ENCODE data around the gene RHBDL1.

The RHBDL1 gene

DNA sequence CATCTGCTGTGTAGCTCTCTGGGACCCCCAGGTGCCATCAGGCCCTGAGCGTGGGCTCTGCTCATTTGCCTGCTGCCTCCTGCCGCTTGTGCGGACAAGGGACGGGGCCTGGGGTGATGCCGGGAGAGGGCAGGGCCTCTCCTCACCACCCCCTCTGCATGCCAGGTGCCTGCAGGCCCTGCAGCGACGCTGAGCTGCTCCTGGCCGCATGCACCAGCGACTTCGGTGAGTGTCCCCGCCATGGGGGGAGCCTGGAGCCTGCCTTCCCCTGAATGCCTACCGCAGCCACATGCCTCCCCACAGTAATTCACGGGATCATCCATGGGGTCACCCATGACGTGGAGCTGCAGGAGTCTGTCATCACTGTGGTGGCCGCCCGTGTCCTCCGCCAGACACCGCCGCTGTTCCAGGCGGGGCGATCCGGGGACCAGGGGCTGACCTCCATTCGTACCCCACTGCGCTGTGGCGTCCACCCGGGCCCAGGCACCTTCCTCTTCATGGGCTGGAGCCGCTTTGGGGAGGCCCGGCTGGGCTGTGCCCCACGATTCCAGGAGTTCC is 41.4 kb downstream of the RHBDL1 start:
- H3K36me3 ChIP-seq (ENCODE audit: insufficient read depth, low read length) = no peaks in the 10 kb centered on the region
- H3K9ac ChIP-seq (ENCODE audit: low read length) = no peak overlapping the region
- H3K4me1 ChIP-seq (ENCODE audit: insufficient read depth, low read length) = peaks cover 32% of the 10 kb centered on the region
- no peak overlapping the region for H3K27ac ChIP-seq (ENCODE audit: low read depth, low read length)
- peak overlapping the region in 1 of 2 donors; percentile 53 for H3K4me3 ChIP-seq (ENCODE audit: low read depth in 1 of 2, low read length in 2 of 2)
- H3K9me3 ChIP-seq (ENCODE audit: low read length) = no peaks in the 10 kb centered on the region
- peaks cover 0 to 20% of the 10 kb centered on the region in 2 donors for H3K27me3 ChIP-seq (ENCODE audit: control insufficient read depth in 1 of 2, insufficient read depth in 2 of 2, low read length in 2 of 2)

DNA sequence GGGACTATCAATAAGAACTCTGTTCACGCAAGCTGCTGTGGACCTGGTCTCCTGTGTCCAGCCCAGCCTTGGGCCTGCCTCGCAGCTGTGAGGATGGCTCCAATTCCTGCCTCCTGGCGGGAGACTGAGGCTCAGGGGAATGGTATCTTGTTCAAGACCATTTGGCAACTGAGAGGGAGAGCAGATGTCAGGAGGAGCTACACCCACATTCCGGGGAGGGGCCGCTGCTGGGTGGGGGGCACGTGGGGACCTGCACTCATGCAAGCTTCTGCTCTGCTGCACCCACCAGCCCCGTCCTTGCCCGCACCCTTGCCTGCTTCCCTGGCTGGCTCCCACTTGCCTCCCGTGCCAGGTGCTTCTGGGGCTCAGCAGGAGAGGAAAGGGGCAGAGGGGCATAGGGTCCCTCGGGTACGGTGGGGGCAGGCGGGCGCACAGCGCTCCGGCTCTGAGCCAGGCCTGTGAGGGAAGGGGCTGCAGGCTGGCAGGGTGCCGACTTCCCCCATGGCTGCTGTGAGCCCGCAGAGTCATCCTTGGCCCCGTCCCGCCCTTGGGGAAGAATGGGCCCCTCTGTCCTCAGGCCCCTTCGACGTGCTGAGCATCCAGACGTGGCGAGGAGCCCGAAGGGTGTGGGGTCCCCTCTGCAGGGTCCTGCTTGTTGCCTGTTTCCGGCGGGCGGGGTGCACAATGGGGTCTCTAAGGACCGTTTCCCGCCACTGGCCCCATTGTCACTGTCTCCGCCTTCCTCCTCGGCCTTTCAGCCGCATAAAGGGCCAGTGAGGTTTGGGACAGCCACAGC is 42.2 kb downstream of the RHBDL1 start:
- H3K4me3 ChIP-seq (ENCODE audit: low read depth in 1 of 2, low read length in 2 of 2) = no peak overlapping the region
- no peak overlapping the region for H3K27ac ChIP-seq (ENCODE audit: low read depth, low read length)
- peaks cover 34% of the 10 kb centered on the region for H3K4me1 ChIP-seq (ENCODE audit: insufficient read depth, low read length)
- no peaks in the 10 kb centered on the region for H3K36me3 ChIP-seq (ENCODE audit: insufficient read depth, low read length)
- H3K9me3 ChIP-seq (ENCODE audit: low read length) = no peaks in the 10 kb centered on the region
- no peak overlapping the region for H3K9ac ChIP-seq (ENCODE audit: low read length)
- H3K27me3 ChIP-seq (ENCODE audit: control insufficient read depth in 1 of 2, insufficient read depth in 2 of 2, low read length in 2 of 2) = peaks cover 0 to 20% of the 10 kb centered on the region in 2 donors

DNA sequence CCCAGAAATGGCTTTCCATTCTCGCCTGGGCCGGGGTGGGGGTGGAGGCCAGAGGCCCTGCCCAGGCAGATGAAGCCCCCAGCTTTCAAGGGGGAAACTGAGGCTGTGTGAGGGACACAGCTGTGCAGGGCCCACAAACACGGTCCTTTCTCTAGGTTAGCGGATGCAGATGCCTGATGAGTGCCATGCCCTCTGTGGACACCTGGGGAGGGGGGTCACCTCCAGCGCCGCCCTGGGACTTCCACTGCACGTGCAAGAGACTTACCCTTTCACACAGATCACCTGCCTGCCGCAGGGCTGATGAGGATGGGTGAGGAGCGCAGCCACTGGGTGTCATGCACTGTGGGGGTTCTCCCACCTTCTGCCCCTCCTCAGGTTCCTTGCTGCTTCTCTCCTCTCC is 42.9 kb downstream of the RHBDL1 start:
- Histone ChIP-seq H3K36me3 (ENCODE audit: insufficient read depth, low read length) (no peaks in the 10 kb centered on the region), H3K9ac (ENCODE audit: low read length) (no peak overlapping the region), H3K9me3 (ENCODE audit: low read length) (no peaks in the 10 kb centered on the region), H3K4me1 (ENCODE audit: insufficient read depth, low read length) (peaks cover 34% of the 10 kb centered on the region), H3K27ac (ENCODE audit: low read depth, low read length) (no peak overlapping the region), H3K4me3 (ENCODE audit: low read depth in 1 of 2, low read length in 2 of 2) (no peak overlapping the region), H3K27me3 (ENCODE audit: control insufficient read depth in 1 of 2, insufficient read depth in 2 of 2, low read length in 2 of 2) (peaks cover 0 to 20% of the 10 kb centered on the region in 2 donors)

DNA sequence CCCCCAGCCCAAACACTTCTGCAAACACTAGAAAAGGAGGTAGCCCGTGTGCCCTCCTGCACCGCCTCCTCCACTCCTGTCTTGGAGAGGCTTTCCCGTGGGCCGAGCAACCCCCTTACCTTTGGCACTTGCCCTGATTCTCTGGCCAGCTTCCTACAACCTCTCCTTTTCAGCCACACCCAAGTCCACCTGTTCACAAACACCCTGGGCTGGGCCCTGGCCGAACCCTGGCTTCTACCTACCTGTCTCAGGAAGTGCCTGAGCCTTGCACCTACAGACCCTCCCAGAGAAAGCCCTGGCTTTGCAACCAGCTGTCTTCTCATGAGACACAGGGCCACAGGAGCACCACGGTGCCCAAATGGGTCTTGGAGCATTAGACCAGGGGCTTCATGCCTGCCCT is 43.5 kb downstream of the RHBDL1 start:
- Histone ChIP-seq H3K27ac (ENCODE audit: low read depth, low read length) (no peak overlapping the region), H3K4me3 (ENCODE audit: low read depth in 1 of 2, low read length in 2 of 2) (no peak overlapping the region), H3K9me3 (ENCODE audit: low read length) (no peaks in the 10 kb centered on the region), H3K4me1 (ENCODE audit: insufficient read depth, low read length) (peaks cover 34% of the 10 kb centered on the region), H3K9ac (ENCODE audit: low read length) (no peak overlapping the region), H3K36me3 (ENCODE audit: insufficient read depth, low read length) (no peaks in the 10 kb centered on the region), H3K27me3 (ENCODE audit: control insufficient read depth in 1 of 2, insufficient read depth in 2 of 2, low read length in 2 of 2) (peaks cover 0 to 23% of the 10 kb centered on the region in 2 donors)

DNA sequence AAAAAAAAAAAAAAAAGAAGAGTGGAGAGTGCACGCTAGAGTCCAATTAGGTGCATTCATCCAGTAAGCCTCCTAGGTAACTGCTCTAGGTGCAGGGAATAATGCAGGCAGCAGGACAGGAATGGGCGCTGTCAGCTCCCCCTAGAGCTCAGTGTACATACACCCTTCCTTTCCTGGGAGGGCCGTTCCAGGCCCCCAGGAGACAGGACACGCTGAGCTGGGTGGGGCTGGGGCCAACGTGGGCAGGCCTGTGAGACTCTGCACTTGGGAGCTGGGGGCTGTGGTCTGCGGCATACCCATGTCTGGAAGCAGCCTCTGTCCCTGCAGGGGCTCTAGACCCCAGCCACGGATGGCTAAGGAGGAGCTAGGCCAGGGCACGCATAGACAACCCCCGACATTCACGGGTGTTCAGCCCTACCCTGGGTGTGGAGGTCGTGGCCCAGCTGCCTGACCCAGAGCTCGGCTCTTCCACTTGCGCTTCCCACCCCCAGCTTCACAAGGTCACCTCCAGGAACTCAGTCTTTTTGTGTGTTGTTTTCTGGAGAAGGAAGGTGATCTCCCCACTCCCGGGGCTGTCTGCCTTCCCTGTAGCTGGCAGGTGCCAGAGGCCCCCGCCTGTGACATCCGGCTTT is 44.5 kb downstream of the RHBDL1 start:
- Histone ChIP-seq H3K27me3 (ENCODE audit: control insufficient read depth in 1 of 2, insufficient read depth in 2 of 2, low read length in 2 of 2) (peaks cover 0 to 23% of the 10 kb centered on the region in 2 donors), H3K9ac (ENCODE audit: low read length) (peak overlapping the region; percentile 27), H3K4me1 (ENCODE audit: insufficient read depth, low read length) (peaks cover 31% of the 10 kb centered on the region), H3K36me3 (ENCODE audit: insufficient read depth, low read length) (no peaks in the 10 kb centered on the region), H3K4me3 (ENCODE audit: low read depth in 1 of 2, low read length in 2 of 2) (peak overlapping the region; percentile 68 to 91), H3K9me3 (ENCODE audit: low read length) (no peaks in the 10 kb centered on the region), H3K27ac (ENCODE audit: low read depth, low read length) (peak overlapping the region; percentile 98)

DNA sequence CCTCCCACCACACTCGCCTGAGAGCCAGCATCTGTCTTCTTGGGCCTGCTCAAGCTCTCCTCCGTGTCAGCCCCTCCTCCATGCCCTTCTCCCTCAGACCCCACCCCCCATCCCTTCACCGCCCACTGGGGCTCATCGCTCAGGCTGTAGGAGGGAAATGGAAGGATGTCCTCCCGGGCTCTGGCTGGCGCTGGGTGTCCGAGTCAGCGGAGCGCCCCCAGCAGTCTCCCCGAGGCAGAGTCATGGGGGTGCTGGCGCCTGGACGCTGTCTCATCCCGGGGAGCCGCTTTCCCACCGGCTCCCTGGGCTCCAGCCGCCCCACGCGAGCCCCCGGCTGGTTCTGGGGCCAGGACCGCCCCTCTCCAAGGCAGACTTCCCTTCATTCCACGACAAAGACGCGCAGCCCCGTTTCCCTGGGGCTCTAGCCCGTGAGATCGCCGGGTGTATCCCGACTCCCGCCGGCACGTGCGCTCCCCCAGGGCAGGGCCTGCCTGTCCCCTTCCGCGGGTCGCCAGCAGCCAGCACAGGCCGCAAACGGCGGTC is 45.0 kb downstream of the RHBDL1 start:
- H3K36me3 ChIP-seq (ENCODE audit: insufficient read depth, low read length) = no peaks in the 10 kb centered on the region
- H3K27ac ChIP-seq (ENCODE audit: low read depth, low read length) = peak overlapping the region; percentile 98
- H3K9me3 ChIP-seq (ENCODE audit: low read length) = no peaks in the 10 kb centered on the region
- H3K4me3 ChIP-seq (ENCODE audit: low read depth in 1 of 2, low read length in 2 of 2) = peak overlapping the region; percentile 68 to 91
- H3K27me3 ChIP-seq (ENCODE audit: control insufficient read depth in 1 of 2, insufficient read depth in 2 of 2, low read length in 2 of 2) = peaks cover 0 to 29% of the 10 kb centered on the region in 2 donors
- H3K9ac ChIP-seq (ENCODE audit: low read length) = peak overlapping the region; percentile 27
- peaks cover 31% of the 10 kb centered on the region for H3K4me1 ChIP-seq (ENCODE audit: insufficient read depth, low read length)

DNA sequence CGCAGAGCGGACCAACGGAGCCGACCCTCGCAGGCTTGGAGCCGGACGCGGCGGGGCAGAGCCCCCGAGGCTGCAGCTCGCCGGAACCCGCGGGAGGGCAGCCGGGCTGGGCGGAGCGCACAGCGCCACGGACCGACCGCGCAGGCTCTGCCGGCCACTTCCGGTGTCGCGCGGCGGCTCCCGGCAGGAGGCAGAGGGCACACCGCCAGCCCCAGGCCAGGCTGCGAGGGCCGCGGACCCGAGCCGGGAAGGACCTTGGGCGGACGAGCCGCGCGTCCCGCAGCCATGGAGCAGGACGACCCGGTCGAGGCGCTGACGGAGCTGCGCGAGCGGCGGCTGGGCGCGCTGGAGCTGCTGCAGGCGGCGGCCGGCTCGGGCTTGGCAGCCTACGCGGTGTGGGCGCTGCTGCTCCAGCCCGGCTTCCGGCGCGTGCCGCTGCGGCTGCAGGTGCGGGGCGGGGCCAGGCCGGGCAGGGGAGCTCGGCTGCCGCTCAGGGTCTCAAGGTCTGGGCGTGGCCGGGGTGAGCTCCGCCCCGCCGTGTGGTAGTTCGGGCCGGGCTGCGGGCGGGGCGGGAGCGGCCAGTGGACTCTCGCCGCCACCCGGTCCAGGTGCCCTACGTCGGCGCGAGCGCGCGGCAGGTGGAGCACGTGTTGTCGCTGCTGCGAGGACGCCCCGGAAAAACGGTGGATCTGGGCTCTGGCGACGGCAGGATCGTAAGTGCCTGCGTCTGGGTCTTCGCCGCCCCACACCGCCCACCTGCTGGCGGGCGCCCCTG is 45.7 kb downstream of the RHBDL1 start, which contains the start of gene ANTKMT:
TSS of gene ANTKMT (plus strand) at position 157 of the 775 bp plus-strand sequence. CDS start at position 286, 129 bp downstream.
- Histone ChIP-seq H3K4me1 (ENCODE audit: insufficient read depth, low read length) (peaks cover 25% of the 10 kb centered on the region), H3K27me3 (ENCODE audit: control insufficient read depth in 1 of 2, insufficient read depth in 2 of 2, low read length in 2 of 2) (peaks cover 6 to 31% of the 10 kb centered on the region in 2 donors), H3K9me3 (ENCODE audit: low read length) (no peaks in the 10 kb centered on the region), H3K36me3 (ENCODE audit: insufficient read depth, low read length) (no peaks in the 10 kb centered on the region), H3K4me3 (ENCODE audit: low read depth in 1 of 2, low read length in 2 of 2) (peak within 1 kb of the TSS; percentile 68 to 91), H3K9ac (ENCODE audit: low read length) (peak within 1 kb of the TSS; percentile 27), H3K27ac (ENCODE audit: low read depth, low read length) (peak within 1 kb of the TSS; percentile 98)

DNA sequence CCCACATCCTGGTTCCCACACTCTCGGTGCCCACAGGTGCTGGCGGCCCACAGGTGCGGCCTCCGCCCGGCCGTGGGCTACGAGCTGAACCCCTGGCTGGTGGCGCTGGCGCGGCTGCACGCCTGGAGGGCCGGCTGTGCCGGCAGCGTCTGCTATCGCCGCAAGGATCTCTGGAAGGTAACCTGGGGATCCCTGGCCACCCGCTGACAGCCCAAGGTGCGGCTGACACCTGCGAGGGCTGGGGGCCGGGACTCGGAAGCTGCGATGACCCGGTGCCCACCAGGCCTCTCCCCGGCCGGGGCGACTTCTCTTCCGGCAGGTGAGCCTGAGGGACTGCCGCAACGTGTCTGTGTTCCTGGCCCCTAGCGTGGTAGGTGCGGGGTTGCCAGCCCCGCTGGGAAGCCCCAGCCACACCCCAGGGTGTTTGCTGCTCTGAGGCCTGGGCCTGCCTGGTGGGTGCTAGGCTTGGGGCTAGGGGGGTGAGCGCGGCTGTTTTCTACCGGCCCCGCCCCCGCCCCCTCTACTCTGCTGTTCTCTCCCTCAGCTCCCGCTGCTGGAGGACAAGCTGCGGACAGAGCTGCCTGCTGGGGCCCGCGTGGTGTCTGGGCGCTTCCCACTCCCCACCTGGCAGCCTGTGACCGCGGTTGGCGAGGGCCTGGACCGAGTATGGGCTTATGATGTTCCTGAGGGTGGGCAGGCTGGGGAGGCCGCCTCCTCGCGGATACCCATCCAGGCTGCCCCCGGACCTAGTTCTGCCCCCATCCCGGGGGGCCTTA is 46.5 kb downstream of the RHBDL1 start:
- H3K27me3 ChIP-seq (ENCODE audit: control insufficient read depth in 1 of 2, insufficient read depth in 2 of 2, low read length in 2 of 2) = peaks cover 11 to 29% of the 10 kb centered on the region in 2 donors
- H3K27ac ChIP-seq (ENCODE audit: low read depth, low read length) = no peak overlapping the region
- no peaks in the 10 kb centered on the region for H3K9me3 ChIP-seq (ENCODE audit: low read length)
- peaks cover 25% of the 10 kb centered on the region for H3K4me1 ChIP-seq (ENCODE audit: insufficient read depth, low read length)
- H3K4me3 ChIP-seq (ENCODE audit: low read depth in 1 of 2, low read length in 2 of 2) = peak overlapping the region; percentile 68 to 91
- no peaks in the 10 kb centered on the region for H3K36me3 ChIP-seq (ENCODE audit: insufficient read depth, low read length)
- no peak overlapping the region for H3K9ac ChIP-seq (ENCODE audit: low read length)

DNA sequence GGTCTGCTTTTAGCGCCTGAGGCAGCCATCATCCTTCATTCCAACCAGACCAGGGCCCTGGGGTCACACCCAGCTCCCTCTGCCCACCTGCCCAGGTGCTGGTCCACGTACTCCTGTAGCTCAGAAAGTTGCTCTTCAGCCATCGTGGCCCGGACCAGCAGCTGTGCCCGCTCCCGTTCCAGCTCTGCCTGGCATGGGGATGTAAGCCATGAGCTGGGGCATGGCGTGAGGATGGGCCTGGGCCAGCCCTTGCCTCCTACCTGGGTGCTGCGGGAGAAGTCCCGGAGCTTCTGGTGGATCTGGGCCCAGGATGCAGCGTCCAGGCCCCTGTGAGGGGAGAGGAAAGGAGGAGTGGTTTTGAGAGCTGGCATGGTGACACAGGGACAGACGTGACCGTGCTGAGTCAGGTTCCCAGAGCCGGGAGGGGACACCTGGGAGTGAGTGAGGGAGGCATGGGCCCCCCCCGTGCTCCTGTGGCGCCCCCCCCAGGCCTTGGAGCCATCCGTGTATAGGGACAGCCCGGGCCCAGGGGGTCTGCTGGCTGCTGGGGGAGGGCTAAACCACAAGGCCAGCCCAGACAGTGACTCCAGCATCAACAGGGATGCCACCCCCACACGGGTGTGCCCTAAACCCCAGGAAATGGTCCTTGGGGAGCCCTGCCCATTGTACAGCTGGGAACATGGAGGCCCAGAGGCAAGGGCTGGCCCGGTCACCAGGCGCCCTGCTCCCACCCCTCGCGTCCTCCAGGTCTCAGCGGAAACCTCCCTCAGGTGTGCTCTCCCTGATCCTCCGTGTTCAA is 47.6 kb downstream of the RHBDL1 start:
- Histone ChIP-seq H3K4me3 (ENCODE audit: low read depth in 1 of 2, low read length in 2 of 2) (no peak overlapping the region), H3K9me3 (ENCODE audit: low read length) (no peaks in the 10 kb centered on the region), H3K36me3 (ENCODE audit: insufficient read depth, low read length) (no peaks in the 10 kb centered on the region), H3K27ac (ENCODE audit: low read depth, low read length) (no peak overlapping the region), H3K27me3 (ENCODE audit: control insufficient read depth in 1 of 2, insufficient read depth in 2 of 2, low read length in 2 of 2) (peaks cover 16 to 36% of the 10 kb centered on the region in 2 donors), H3K9ac (ENCODE audit: low read length) (no peak overlapping the region), H3K4me1 (ENCODE audit: insufficient read depth, low read length) (peaks cover 30% of the 10 kb centered on the region)

DNA sequence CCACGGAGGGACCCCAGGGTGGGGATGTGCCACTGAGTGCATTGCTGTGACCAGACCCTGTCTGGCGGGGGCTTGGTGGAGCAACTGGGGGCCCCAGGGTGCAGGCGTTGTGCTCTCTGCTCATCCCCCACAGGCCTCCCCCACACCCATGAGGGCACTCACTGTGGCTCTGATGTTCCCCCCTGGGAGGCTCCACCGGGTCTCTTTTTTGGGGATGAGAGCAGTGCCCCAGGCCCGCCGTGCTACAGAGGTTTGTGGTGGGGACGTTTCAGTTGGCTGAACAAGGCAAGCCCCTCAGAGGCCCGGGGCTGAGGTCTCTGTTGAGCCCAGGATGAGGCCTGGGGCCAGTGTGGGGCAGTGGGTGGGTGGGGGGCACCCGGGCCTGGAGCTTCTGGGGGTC is 48.2 kb downstream of the RHBDL1 start:
- H3K4me1 ChIP-seq (ENCODE audit: insufficient read depth, low read length) = peaks cover 30% of the 10 kb centered on the region

More for the DNA sequence above, 48.2 kb downstream of the RHBDL1 start:
- Histone ChIP-seq H3K27ac (ENCODE audit: low read depth, low read length) (no peak overlapping the region), H3K4me3 (ENCODE audit: low read depth in 1 of 2, low read length in 2 of 2) (no peak overlapping the region), H3K9ac (ENCODE audit: low read length) (no peak overlapping the region), H3K9me3 (ENCODE audit: low read length) (no peaks in the 10 kb centered on the region), H3K27me3 (ENCODE audit: control insufficient read depth in 1 of 2, insufficient read depth in 2 of 2, low read length in 2 of 2) (peaks cover 16 to 41% of the 10 kb centered on the region in 2 donors), H3K36me3 (ENCODE audit: insufficient read depth, low read length) (no peaks in the 10 kb centered on the region)
